ENCODE measurements around the gene RTN4RL1.

DNA sequence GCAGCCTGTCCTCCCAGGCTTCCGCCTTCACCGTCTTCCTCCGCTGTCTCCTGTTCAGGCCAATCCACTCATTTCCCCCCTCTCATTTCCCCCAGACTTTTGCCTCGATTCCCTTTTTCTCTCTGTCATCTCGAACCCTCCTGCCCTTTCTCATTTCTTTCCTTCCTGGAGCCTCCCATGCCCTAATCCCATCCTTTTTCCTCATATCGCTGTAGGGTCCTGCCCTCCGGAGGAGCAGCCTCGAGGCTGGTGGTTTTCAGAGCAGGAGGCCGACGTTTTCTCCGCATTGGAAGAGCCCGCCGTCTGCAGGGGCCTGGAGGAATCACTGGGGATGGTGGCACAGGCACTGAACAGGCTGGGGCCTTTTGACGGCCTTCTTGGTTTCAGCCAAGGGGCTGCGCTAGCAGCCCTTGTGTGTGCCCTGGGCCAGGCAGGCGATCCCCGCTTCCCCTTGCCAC is 17.3 kb upstream of the RTN4RL1 start:
- no peak for TF ChIP-seq POLR2AphosphoS5 (IDR thresholded peaks at IDR 0.05)
- no peak for TF ChIP-seq EP300 (IDR thresholded peaks at IDR 0.05)
- no peak for TF ChIP-seq POLR2A (IDR thresholded peaks at IDR 0.05)
- TF ChIP-seq, protein P1, sequence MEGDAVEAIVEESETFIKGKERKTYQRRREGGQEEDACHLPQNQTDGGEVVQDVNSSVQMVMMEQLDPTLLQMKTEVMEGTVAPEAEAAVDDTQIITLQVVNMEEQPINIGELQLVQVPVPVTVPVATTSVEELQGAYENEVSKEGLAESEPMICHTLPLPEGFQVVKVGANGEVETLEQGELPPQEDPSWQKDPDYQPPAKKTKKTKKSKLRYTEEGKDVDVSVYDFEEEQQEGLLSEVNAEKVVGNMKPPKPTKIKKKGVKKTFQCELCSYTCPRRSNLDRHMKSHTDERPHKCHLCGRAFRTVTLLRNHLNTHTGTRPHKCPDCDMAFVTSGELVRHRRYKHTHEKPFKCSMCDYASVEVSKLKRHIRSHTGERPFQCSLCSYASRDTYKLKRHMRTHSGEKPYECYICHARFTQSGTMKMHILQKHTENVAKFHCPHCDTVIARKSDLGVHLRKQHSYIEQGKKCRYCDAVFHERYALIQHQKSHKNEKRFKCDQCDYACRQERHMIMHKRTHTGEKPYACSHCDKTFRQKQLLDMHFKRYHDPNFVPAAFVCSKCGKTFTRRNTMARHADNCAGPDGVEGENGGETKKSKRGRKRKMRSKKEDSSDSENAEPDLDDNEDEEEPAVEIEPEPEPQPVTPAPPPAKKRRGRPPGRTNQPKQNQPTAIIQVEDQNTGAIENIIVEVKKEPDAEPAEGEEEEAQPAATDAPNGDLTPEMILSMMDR (IDR thresholded peaks at IDR 0.05), result peak in 1 of 4 experiments; percentile 11
